Peyer's patch (tissue), 4 donors: ENCODE data around the gene NRDC. TPM values are rescaled to one million over a fixed set of nuclear protein-coding genes. Genes with fewer than 3 reads are reported as not detected.

Experiments used
- DNase-seq, 3 donors: peaks; one replicate each; pipeline ENCODE4 v3.0.0-alpha.2; 2017 to 2019
- H3K27ac ChIP-seq, 4 donors: fragments of 200-600 bp; sonication (generic); one replicate each; pipeline ENCODE4 v1.5.1; 2016 to 2019
- H3K27me3 ChIP-seq, 2 donors: fragments of 200-600 bp; sonication (generic); one replicate each; pipeline ENCODE4 v1.5.1; 2019
- H3K36me3 ChIP-seq, 3 donors: fragments of 200-600 bp; sonication (generic); one replicate each; pipeline ENCODE4 v1.5.1; 2016 to 2019
- H3K4me1 ChIP-seq, 4 donors: fragments of 200-600 bp; sonication (generic); one replicate each; pipeline ENCODE4 v1.5.1; 2016 to 2019
- H3K4me3 ChIP-seq, 4 donors: fragments of 200-600 bp; sonication (generic); 1 replicate in 3 of 4; 2 replicates in 1 of 4; pipeline ENCODE4 v1.5.1; 2016 to 2019; ENCODE audit warnings: mild to moderate bottlenecking in 1 of 4
- H3K9me3 ChIP-seq, 4 donors: fragments of 200-600 bp; sonication (generic); one replicate each; pipeline ENCODE4 v1.5.1; 2016 to 2019; ENCODE audit warnings: mild to moderate bottlenecking in 1 of 4
- CTCF ChIP-seq, 6 experiments: fragments of 450-650 bp in 4 of 6; fragments of 200-600 bp in 2 of 6; sonication (generic) in 1 of 6; IDR thresholded peaks; one replicate each; pipeline ENCODE4 v1.5.1; 2017 to 2019; ENCODE audit warnings: antibody characterized with exemption in 6 of 6, mild to moderate bottlenecking in 3 of 6, moderate library complexity in 1 of 6
- POLR2A ChIP-seq, 2 donors: fragments of 450-650 bp; IDR thresholded peaks; one replicate each; pipeline ENCODE4 v1.5.1; 2017; ENCODE audit warnings: antibody characterized with exemption in 2 of 2, mild to moderate bottlenecking in 2 of 2, moderate library complexity in 2 of 2
- total RNA-seq, 4 donors: library from RNA; depleted of rRNA; stranded (reverse); fragments of >200 nt; gene quantifications; one replicate each; pipeline ENCODE4 v1.1.0, GENCODE V29; 2016

The NRDC gene
- total RNA-seq, 4 donors from 2014 or later, result 55.2 to 111 (median 67.8) TPM

GRCh38 chr1:51855624-51856023 is 22.9 kb downstream of the NRDC start:
- TF ChIP-seq CTCF (IDR thresholded peaks at IDR 0.05) (no peak), POLR2A (IDR thresholded peaks at IDR 0.05) (no peak)
- no peaks in the 10 kb centered on the region for H3K9me3 ChIP-seq
- H3K4me1 ChIP-seq, result peaks cover 0 to 8% (median 0%) of the 10 kb centered on the region in 4 donors
- H3K4me3 ChIP-seq, result no peak overlapping the region
- no peaks in the 10 kb centered on the region for H3K27me3 ChIP-seq
- H3K27ac ChIP-seq, result no peak overlapping the region
- DNase-seq, result no peak
- no peaks in the 10 kb centered on the region for H3K36me3 ChIP-seq

- H3K27me3 ChIP-seq, result no peaks in the 10 kb centered on the region
- peaks cover 0 to 8% (median 0%) of the 10 kb centered on the region in 4 donors for H3K4me1 ChIP-seq
- no peaks in the 10 kb centered on the region for H3K9me3 ChIP-seq
- H3K27ac ChIP-seq, result no peak overlapping the region
- no peaks in the 10 kb centered on the region for H3K36me3 ChIP-seq
- TF ChIP-seq CTCF (IDR thresholded peaks at IDR 0.05) (no peak), POLR2A (IDR thresholded peaks at IDR 0.05) (no peak)
- no peak for DNase-seq
- no peak overlapping the region for H3K4me3 ChIP-seq
These were observed 25.2 kb downstream of the NRDC start for GRCh38 chr1:51853360-51853759.

- Histone ChIP-seq H3K27me3 (no peaks in the 10 kb centered on the region), H3K4me3 (no peak overlapping the region), H3K27ac (no peak overlapping the region), H3K9me3 (no peaks in the 10 kb centered on the region), H3K4me1 (peaks cover 0 to 8% (median 0%) of the 10 kb centered on the region in 4 donors), H3K36me3 (no peaks in the 10 kb centered on the region)
- no peak for DNase-seq
- no peak for TF ChIP-seq CTCF (IDR thresholded peaks at IDR 0.05)
- TF ChIP-seq POLR2A (IDR thresholded peaks at IDR 0.05), result no peak
These were observed 26.6 kb downstream of the NRDC start for GRCh38 chr1:51851882-51852396.

GRCh38 chr1:51850420-51851223 is 27.9 kb downstream of the NRDC start:
- Histone ChIP-seq H3K36me3 (no peaks in the 10 kb centered on the region), H3K27me3 (no peaks in the 10 kb centered on the region), H3K9me3 (no peaks in the 10 kb centered on the region), H3K4me1 (peaks cover 0 to 8% (median 0%) of the 10 kb centered on the region in 4 donors), H3K4me3 (no peak overlapping the region), H3K27ac (no peak overlapping the region)
- TF ChIP-seq POLR2A (IDR thresholded peaks at IDR 0.05), result no peak
- TF ChIP-seq CTCF (IDR thresholded peaks at IDR 0.05), result no peak
- DNase-seq, result no peak

- no peaks in the 10 kb centered on the region for H3K27me3 ChIP-seq
- H3K4me1 ChIP-seq, result no peaks in the 10 kb centered on the region
- no peak for DNase-seq
- no peak overlapping the region for H3K4me3 ChIP-seq
- H3K36me3 ChIP-seq, result no peaks in the 10 kb centered on the region
- no peaks in the 10 kb centered on the region for H3K9me3 ChIP-seq
- no peak overlapping the region for H3K27ac ChIP-seq
- TF ChIP-seq POLR2A (IDR thresholded peaks at IDR 0.05), result no peak
- no peak for TF ChIP-seq CTCF (IDR thresholded peaks at IDR 0.05)
These were observed 31.1 kb downstream of the NRDC start for GRCh38 chr1:51847294-51847920.
